ENCODE data around the gene DERA.

The DERA gene

DNA sequence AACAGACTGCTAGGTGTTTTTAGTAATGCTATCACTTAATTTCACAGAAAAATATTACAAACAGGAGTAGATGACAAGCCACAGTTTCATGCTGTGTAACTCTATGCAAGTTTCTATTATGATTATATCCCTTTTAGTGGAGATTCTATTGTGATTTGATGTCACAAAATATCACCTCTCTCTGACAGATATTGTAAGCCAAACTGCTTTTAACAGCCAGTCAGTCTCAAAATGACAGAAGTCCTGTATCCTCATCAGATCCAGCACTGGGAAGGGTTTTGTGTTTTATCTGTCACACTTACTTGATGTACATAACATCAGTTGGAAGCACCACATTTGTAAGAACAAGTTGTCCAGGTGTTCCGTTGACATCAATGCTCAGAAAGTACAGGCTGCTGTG lies 164.8 kb downstream of the DERA start:
- DNase-seq (ENCODE audit: low read depth): no peak

DNA sequence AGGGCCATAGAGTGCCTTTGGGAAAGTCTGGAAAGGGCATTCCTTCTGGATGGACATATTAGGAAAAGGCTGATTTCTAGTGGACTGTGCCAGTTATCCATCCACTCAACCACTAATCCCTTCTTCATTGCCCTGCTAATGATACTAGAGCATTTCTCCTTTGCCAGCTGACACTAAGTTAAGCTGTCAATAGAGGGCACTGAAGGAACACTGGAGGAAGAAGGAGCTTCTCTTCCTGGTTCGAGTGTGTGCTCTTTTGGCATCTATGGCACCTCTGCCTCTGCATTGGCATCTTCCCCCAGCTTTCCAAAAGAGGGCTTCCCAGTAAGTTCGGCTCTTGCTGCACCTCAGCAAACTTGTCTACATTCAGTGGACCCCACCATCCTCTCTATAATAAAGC lies 165.4 kb downstream of the DERA start:
- no peak for DNase-seq (ENCODE audit: low read depth)

DNA sequence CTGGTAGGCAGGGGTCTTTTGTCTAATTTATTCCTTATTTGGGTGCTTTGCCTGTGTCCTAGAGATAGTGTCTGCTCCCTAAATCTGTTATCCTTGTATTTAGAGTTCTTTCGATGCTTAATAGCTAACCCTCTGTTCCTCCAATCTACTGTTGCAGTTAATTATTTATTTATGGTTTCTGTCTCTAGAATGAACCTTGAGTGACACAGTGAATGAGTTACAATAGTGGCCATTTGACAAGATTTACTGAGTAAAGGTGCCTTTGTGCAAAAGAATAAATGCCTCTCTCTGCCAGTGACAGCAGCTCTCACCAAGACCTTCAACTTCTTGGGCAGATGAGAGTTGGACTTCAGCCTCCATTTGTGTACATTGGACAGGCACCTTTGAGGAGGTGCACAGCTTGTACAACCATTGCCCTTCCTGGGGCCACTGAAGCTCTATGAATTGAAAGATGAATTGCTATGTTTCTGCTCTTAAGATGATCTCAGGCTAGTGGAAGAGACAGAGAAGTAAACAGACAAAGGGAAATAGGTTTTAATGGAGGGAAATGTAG lies 165.9 kb downstream of the DERA start:
- no peak for DNase-seq (ENCODE audit: low read depth)

DNA sequence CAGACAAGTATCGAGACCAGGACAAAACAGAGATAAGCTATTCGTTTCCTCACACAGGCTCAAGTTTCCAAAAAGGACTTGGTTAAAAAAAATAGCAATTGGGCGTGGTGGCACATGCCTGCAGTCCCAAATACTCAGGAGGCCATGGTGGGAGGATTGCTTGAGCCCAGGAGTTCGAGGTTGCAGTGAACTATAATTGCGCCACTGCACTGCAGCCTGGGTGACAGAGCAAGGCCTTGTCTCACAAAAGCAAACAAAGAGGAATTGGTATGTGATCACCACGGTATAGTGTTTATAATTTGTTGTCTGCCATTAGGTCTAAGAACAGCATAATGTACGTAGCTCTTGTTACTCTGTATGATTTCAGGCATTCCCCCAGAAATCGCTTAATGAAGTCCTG lies 175.3 kb downstream of the DERA start:
- no peak for DNase-seq (ENCODE audit: low read depth)

DNA sequence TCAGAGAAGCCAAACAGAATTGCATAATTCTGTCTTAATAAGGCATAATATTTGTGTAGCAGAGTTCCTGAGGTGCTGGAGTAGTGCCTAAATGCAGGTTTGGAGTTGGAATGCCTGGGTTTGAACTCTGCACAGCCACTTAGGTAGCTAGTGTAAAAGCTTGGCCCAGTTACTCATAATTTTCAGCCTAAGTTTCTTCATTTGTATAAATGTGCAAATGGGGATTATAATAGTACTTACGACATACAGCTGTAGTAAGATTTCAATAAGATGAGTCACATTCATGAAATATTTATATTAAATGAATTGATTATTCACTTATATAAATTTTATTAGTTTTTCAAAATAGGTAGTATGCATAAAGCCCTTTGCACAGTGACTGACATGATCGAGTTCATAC lies 175.8 kb downstream of the DERA start:
- no peak for DNase-seq (ENCODE audit: low read depth)
